Endothelial cell (in vitro differentiated cells): ENCODE results near the gene TWIST2. TPM values are rescaled to one million over a fixed set of nuclear protein-coding genes. Genes with fewer than 3 reads are reported as not detected.

Experiments used
- DNase-seq: peaks from one replicate; pipeline ENCODE4 v3.0.0; 2021; ENCODE audit warnings: low spot score
- H3K27ac Mint-ChIP-seq: one replicate; pipeline ENCODE4 v1.8.0; 2021; ENCODE audit warnings: mixed read lengths, inconsistent platforms; ENCODE audit not compliant: unreplicated experiment
- H3K27me3 Mint-ChIP-seq: one replicate; pipeline ENCODE4 v1.8.0; 2021; ENCODE audit warnings: mild to moderate bottlenecking, moderate library complexity, mixed read lengths, inconsistent platforms; ENCODE audit not compliant: unreplicated experiment
- H3K36me3 Mint-ChIP-seq: one replicate; pipeline ENCODE4 v1.8.0; 2021; ENCODE audit warnings: mild to moderate bottlenecking, low read depth, mixed read lengths, inconsistent platforms; ENCODE audit not compliant: unreplicated experiment
- H3K4me1 Mint-ChIP-seq: one replicate; pipeline ENCODE4 v1.8.0; 2021; ENCODE audit warnings: mild to moderate bottlenecking, mixed read lengths, inconsistent platforms; ENCODE audit not compliant: unreplicated experiment
- H3K4me3 Mint-ChIP-seq: one replicate; pipeline ENCODE4 v1.8.0; 2021; ENCODE audit warnings: mild to moderate bottlenecking, mixed read lengths, inconsistent platforms; ENCODE audit not compliant: unreplicated experiment
- H3K9me3 Mint-ChIP-seq: one replicate; pipeline ENCODE4 v1.8.0; 2021; ENCODE audit warnings: mixed read lengths, inconsistent platforms; ENCODE audit not compliant: unreplicated experiment
- CTCF ChIP-seq: fragments of 200-600 bp; sonication (generic); IDR thresholded peaks from one replicate; pipeline ENCODE4 v1.5.0; 2021; ENCODE audit warnings: antibody characterized with exemption; ENCODE audit not compliant: unreplicated experiment
- total RNA-seq: library from RNA; stranded (reverse); fragmentation: NEBNext Ultra II Directional; extraction: Animal tissue kit (Norgen Biotek cat#: 25700); gene quantifications from one replicate; pipeline ENCODE4 v1.2.1, GENCODE V29; 2021; ENCODE audit not compliant: unreplicated experiment

TWIST2 gene
- total RNA-seq, 1 donor from 2014 or later, result not detected

GRCh38 chr2:238956676-238957075 is 108.8 kb downstream of the TWIST2 start:
- Mint-ChIP-seq H3K27me3 (no peaks in the 10 kb centered on the region), H3K4me1 (no peaks in the 10 kb centered on the region), H3K4me3 (no peak overlapping the region), H3K36me3 (no peaks in the 10 kb centered on the region), H3K9me3 (no peaks in the 10 kb centered on the region), H3K27ac (no peak overlapping the region)
- no peak for TF ChIP-seq CTCF
- no peak for DNase-seq
